PC-9 (cell line): ENCODE measurements around the gene DNAJC7.

Source experiments
- EZH2 ChIP-seq: fragments of 200-600 bp; sonication (generic); IDR thresholded peaks from 2 replicates; pipeline ENCODE4 v1.8.0; 2017; ENCODE audit warnings: antibody characterized with exemption, low read depth
- TF ChIP-seq, protein P1 (sequence below): fragments of 200-600 bp; sonication (generic); conservative IDR thresholded peaks from 2 replicates; pipeline ENCODE4 v1.6.1; 2017; ENCODE audit warnings: mixed run types, antibody characterized with exemption, mild to moderate bottlenecking, moderate library complexity

DNA sequence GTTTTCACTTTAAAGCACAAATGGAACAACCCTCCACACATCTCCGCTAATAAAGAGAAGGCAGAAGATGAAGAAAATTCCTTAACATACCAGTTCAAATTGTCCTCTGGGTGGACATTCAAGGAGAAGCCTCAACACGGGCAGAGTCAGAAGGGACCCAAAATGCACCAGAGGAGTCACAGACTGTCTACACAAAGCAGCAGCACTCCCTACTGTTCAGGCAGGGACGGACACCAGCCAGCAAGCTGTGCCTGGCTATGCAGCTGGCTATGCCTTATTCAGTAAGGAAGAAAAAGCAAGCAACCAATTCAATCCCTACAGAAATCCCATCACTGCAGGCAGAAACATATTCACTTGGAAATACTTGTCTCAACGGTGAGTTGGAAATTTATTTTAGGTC lies 8.1 kb downstream of the DNAJC7 start:
- TF ChIP-seq, protein P1, sequence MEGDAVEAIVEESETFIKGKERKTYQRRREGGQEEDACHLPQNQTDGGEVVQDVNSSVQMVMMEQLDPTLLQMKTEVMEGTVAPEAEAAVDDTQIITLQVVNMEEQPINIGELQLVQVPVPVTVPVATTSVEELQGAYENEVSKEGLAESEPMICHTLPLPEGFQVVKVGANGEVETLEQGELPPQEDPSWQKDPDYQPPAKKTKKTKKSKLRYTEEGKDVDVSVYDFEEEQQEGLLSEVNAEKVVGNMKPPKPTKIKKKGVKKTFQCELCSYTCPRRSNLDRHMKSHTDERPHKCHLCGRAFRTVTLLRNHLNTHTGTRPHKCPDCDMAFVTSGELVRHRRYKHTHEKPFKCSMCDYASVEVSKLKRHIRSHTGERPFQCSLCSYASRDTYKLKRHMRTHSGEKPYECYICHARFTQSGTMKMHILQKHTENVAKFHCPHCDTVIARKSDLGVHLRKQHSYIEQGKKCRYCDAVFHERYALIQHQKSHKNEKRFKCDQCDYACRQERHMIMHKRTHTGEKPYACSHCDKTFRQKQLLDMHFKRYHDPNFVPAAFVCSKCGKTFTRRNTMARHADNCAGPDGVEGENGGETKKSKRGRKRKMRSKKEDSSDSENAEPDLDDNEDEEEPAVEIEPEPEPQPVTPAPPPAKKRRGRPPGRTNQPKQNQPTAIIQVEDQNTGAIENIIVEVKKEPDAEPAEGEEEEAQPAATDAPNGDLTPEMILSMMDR = no peak
- no peak for TF ChIP-seq EZH2
